HepG2 (cell line): Measurements from ENCODE around the gene FEV. TPM values are rescaled to one million over a fixed set of nuclear protein-coding genes. Genes with fewer than 3 reads are reported as not detected.
A peak's percentile ranks its signal among the peaks of the same experiment; 100 is the strongest.

ENCODE experiments used
- CSRNP1 ChIP-seq: sonication (generic); formaldehyde crosslinking; IDR thresholded peaks from 2 replicates; pipeline ENCODE4 v1.8.1; 2023; ENCODE audit warnings: mild to moderate bottlenecking, missing genetic modification reagents
- EP300 ChIP-seq, 3 experiments: sonication (generic) in 1 of 3; formaldehyde crosslinking in 1 of 3; IDR thresholded peaks; 2 replicates each; pipeline versions ENCODE4 v1.5.1 to v1.6.1; 2011 to 2020; ENCODE audit warnings: low read depth in 2 of 3, low read length in 2 of 3, borderline replicate concordance in 1 of 3, improper control_type of control experiment in 1 of 3, mild to moderate bottlenecking in 1 of 3, missing genetic modification reagents in 1 of 3, moderate library complexity in 1 of 3
- SCMH1 ChIP-seq: sonication (generic); formaldehyde crosslinking; IDR thresholded peaks from 2 replicates; pipeline ENCODE4 v1.9.0; 2021; ENCODE audit warnings: missing genetic modification reagents, mild to moderate bottlenecking, borderline replicate concordance
- SIX4 ChIP-seq: sonication (generic); formaldehyde crosslinking; IDR thresholded peaks from 2 replicates; pipeline ENCODE4 v1.4.0; 2020; ENCODE audit warnings: missing genetic modification reagents
- SOX13 ChIP-seq, 3 experiments: fragments of 450-650 bp in 1 of 3; sonication (generic) in 1 of 3; formaldehyde crosslinking in 1 of 3; IDR thresholded peaks in 2 of 3; conservative IDR thresholded peaks in 1 of 3; 2 replicates each; pipeline versions ENCODE4 v1.5.0 to v1.6.1; 2016 to 2020; ENCODE audit warnings: antibody characterized with exemption in 1 of 3, mild to moderate bottlenecking in 1 of 3, missing compliant biosample characterization in 1 of 3, missing genetic modification reagents in 1 of 3, moderate library complexity in 1 of 3
- ZBED4 ChIP-seq: sonication (generic); formaldehyde crosslinking; IDR thresholded peaks from 2 replicates; pipeline ENCODE4 v1.4.0; 2020; ENCODE audit warnings: missing genetic modification reagents, borderline replicate concordance
- ZNF143 ChIP-seq: sonication (generic); formaldehyde crosslinking; IDR thresholded peaks from 2 replicates; pipeline ENCODE4 v1.4.0; 2020; ENCODE audit warnings: missing genetic modification reagents
- ZNF337 ChIP-seq: sonication (generic); formaldehyde crosslinking; IDR thresholded peaks from 2 replicates; pipeline ENCODE4 v1.5.1; 2020; ENCODE audit warnings: missing genetic modification reagents, low read depth, mild to moderate bottlenecking, borderline replicate concordance
- ZNF501 ChIP-seq: sonication (generic); formaldehyde crosslinking; IDR thresholded peaks from 2 replicates; pipeline ENCODE4 v1.5.1; 2020; ENCODE audit warnings: mild to moderate bottlenecking, moderate library complexity, missing genetic modification reagents
- ZNF512 ChIP-seq: sonication (generic); formaldehyde crosslinking; IDR thresholded peaks from 2 replicates; pipeline ENCODE4 v1.4.0; 2020; ENCODE audit warnings: mild to moderate bottlenecking, missing genetic modification reagents
- polyA plus RNA-seq, 8 experiments: library from polyadenylated mRNA; depleted of rRNA in 3 of 8; stranded (reverse) in 7 of 8; unstranded in 1 of 8; fragments of >200 nt; fragmentation: Illumina TruSeq in 4 of 8; extraction: Trizol in 4 of 8; gene quantifications; 2 replicates each; pipeline versions ENCODE4 v1.2.1 to v1.2.3, GENCODE V29; 2011 to 2016; ENCODE audit warnings: low read depth in 4 of 8, missing spikeins in 1 of 8, mixed read lengths in 1 of 8; ENCODE audit not compliant: insufficient read depth in 1 of 8
- total RNA-seq, 5 experiments: library from RNA; depleted of rRNA; stranded (reverse); fragments of >200 nt; fragmentation: Illumina TruSeq; extraction: Trizol; gene quantifications; 2 replicates each; pipeline ENCODE4 v1.2.3, GENCODE V29; 2016; ENCODE audit warnings: low read depth in 1 of 5

FEV gene
- total and polyA plus RNA-seq, 2 of the 13 experiments (the other 11 are each of a cell fraction or from before 2014, with no cell fraction given) = not detected

GRCh38 chr2:218995972-218996711 lies 11.2 kb upstream of the FEV start (continued):
- peak; percentile 72; the same call in 1 of the 2 replicates for TF ChIP-seq ZBED4 (CRISPR knock-in tag)
- peak; percentile 50; the same call in 1 of the 2 replicates for TF ChIP-seq ZNF501 (CRISPR knock-in tag)
- TF ChIP-seq CSRNP1 (CRISPR knock-in tag) = peak; percentile 65; the same call in 1 of the 2 replicates
- no peak for TF ChIP-seq EP300 (IDR thresholded peaks at IDR 0.05; ENCODE audit: low read depth in 2 of 2, low read length in 2 of 2)
- no peak for TF ChIP-seq EP300 (CRISPR knock-in tag; IDR thresholded peaks at IDR 0.05; ENCODE audit: borderline replicate concordance)
- no peak for TF ChIP-seq ZNF337 (CRISPR knock-in tag)
- no peak for TF ChIP-seq SCMH1 (CRISPR knock-in tag)
- TF ChIP-seq ZNF512 (CRISPR knock-in tag) = no peak
- TF ChIP-seq ZNF143 = no peak
- TF ChIP-seq SIX4 (CRISPR knock-in tag) = peak; percentile 30; the same call in 1 of the 2 replicates
- no peak for TF ChIP-seq SOX13 (IDR thresholded peaks at IDR 0.05)
- TF ChIP-seq SOX13 (CRISPR knock-in tag; conservative IDR thresholded peaks at IDR 0.05 in 1 of 2, IDR thresholded peaks at IDR 0.05 in 1 of 2) = peak in 1 of 2 experiments; percentile 29; a peak in 1 of 4 replicates
